GM18858 (cell line): ENCODE results near the gene GPC6.
A peak's percentile ranks its signal among the peaks of the same experiment; 100 is the strongest.

ENCODE experiments used
- ATAC-seq: cut with Tn5 transposase; IDR thresholded peaks from one replicate; pipeline ENCODE4 v1.9.1; 2021; ENCODE audit not compliant: unreplicated experiment

GPC6 gene

GRCh38 chr13:94309576-94309975 is 1083.0 kb downstream of the GPC6 start:
- no peak for ATAC-seq

GRCh38 chr13:94309997-94310855 is 1083.6 kb downstream of the GPC6 start:
- ATAC-seq: no peak

- ATAC-seq: no peak
Measured at GRCh38 chr13:94311893-94312292, 1085.3 kb downstream of the GPC6 start.

- peak; percentile 61 for ATAC-seq
Measured at GRCh38 chr13:94312511-94313216, 1086.1 kb downstream of the GPC6 start.

- no peak for ATAC-seq
Measured at GRCh38 chr13:94313321-94313910, 1086.8 kb downstream of the GPC6 start.

- ATAC-seq: no peak
Measured at GRCh38 chr13:94313926-94314325, 1087.3 kb downstream of the GPC6 start.

GRCh38 chr13:94315188-94315587 is 1088.6 kb downstream of the GPC6 start:
- no peak for ATAC-seq

- ATAC-seq: peak; percentile 48
Measured at GRCh38 chr13:94317063-94317491, 1090.5 kb downstream of the GPC6 start.

- peak; percentile 39 for ATAC-seq
Measured at GRCh38 chr13:94318418-94318817, 1091.8 kb downstream of the GPC6 start.

- ATAC-seq: no peak
Measured at GRCh38 chr13:94319501-94319900, 1092.9 kb downstream of the GPC6 start.

- no peak for ATAC-seq
Measured at GRCh38 chr13:94322925-94323763, 1096.5 kb downstream of the GPC6 start.

GRCh38 chr13:94323764-94324758 is 1097.5 kb downstream of the GPC6 start:
- ATAC-seq: no peak

- ATAC-seq: no peak
Measured at GRCh38 chr13:94324767-94325540, 1098.3 kb downstream of the GPC6 start.

GRCh38 chr13:94325650-94326049 is 1099.0 kb downstream of the GPC6 start:
- no peak for ATAC-seq

GRCh38 chr13:94327318-94327717 is 1100.7 kb downstream of the GPC6 start:
- ATAC-seq: peak; percentile 98

GRCh38 chr13:94328381-94329041 is 1101.9 kb downstream of the GPC6 start:
- no peak for ATAC-seq

- ATAC-seq: no peak
Measured at GRCh38 chr13:94329277-94329676, 1102.7 kb downstream of the GPC6 start.

GRCh38 chr13:94329754-94330551 is 1103.3 kb downstream of the GPC6 start:
- ATAC-seq: no peak
